ENCODE data around the gene FARP1. TPM values are rescaled to one million over a fixed set of nuclear protein-coding genes. Genes with fewer than 3 reads are reported as not detected.

FARP1 gene
- total and polyA plus RNA-seq, 2 of the 13 experiments (the other 11 are each of a cell fraction or from before 2014, with no cell fraction given): 70.6 to 126 TPM

DNA sequence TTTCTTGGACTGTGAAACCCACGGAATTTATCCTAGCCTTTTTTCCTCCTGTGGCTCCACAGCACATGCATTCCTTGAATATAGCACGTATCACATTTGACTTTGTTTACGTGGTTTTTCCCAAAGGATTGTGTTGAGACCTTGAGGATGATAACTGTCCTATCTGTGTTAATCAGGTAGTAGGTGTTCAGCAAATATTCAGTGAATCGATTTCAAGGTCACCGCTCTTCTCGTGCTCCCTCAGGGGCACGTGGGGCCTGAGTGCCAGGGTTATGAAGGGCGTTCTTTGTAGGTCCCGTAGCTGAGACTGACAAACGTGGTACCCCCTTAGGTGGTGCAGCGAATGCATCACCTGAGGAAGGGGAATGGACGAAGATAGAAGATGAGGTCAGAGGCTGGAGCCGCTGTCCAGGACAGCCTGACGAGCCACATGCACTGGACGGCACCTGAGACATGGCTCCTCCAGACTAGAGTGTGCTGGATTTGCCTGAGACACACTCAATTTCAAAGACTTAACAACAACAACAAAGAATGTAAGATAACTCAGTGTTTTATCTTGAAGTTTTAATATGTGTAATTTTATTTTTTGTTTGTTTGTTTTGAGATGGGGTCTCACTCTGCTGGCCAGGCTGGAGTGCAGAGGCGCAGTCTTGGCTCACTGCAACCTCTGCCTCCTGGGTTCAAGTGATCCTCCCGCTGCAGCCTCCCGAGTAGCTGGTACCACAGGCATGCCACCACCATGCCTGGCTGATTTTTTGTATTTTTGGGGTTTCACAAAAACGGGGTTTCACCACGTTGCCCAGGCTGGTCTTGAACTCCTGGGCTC lies 165.4 kb downstream of the FARP1 start (continued):
- TF ChIP-seq, protein P1, sequence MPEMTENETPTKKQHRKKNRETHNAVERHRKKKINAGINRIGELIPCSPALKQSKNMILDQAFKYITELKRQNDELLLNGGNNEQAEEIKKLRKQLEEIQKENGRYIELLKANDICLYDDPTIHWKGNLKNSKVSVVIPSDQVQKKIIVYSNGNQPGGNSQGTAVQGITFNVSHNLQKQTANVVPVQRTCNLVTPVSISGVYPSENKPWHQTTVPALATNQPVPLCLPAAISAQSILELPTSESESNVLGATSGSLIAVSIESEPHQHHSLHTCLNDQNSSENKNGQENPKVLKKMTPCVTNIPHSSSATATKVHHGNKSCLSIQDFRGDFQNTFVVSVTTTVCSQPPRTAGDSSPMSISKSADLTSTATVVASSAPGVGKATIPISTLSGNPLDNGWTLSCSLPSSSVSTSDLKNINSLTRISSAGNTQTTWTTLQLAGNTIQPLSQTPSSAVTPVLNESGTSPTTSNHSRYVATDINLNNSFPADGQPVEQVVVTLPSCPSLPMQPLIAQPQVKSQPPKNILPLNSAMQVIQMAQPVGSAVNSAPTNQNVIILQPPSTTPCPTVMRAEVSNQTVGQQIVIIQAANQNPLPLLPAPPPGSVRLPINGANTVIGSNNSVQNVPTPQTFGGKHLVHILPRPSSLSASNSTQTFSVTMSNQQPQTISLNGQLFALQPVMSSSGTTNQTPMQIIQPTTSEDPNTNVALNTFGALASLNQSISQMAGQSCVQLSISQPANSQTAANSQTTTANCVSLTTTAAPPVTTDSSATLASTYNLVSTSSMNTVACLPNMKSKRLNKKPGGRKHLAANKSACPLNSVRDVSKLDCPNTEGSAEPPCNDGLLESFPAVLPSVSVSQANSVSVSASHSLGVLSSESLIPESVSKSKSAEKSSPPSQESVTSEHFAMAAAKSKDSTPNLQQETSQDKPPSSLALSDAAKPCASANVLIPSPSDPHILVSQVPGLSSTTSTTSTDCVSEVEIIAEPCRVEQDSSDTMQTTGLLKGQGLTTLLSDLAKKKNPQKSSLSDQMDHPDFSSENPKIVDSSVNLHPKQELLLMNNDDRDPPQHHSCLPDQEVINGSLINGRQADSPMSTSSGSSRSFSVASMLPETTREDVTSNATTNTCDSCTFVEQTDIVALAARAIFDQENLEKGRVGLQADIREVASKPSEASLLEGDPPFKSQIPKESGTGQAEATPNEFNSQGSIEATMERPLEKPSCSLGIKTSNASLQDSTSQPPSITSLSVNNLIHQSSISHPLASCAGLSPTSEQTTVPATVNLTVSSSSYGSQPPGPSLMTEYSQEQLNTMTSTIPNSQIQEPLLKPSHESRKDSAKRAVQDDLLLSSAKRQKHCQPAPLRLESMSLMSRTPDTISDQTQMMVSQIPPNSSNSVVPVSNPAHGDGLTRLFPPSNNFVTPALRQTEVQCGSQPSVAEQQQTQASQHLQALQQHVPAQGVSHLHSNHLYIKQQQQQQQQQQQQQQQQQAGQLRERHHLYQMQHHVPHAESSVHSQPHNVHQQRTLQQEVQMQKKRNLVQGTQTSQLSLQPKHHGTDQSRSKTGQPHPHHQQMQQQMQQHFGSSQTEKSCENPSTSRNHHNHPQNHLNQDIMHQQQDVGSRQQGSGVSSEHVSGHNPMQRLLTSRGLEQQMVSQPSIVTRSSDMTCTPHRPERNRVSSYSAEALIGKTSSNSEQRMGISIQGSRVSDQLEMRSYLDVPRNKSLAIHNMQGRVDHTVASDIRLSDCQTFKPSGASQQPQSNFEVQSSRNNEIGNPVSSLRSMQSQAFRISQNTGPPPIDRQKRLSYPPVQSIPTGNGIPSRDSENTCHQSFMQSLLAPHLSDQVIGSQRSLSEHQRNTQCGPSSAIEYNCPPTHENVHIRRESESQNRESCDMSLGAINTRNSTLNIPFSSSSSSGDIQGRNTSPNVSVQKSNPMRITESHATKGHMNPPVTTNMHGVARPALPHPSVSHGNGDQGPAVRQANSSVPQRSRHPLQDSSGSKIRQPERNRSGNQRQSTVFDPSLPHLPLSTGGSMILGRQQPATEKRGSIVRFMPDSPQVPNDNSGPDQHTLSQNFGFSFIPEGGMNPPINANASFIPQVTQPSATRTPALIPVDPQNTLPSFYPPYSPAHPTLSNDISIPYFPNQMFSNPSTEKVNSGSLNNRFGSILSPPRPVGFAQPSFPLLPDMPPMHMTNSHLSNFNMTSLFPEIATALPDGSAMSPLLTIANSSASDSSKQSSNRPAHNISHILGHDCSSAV (CRISPR knock-in tag; IDR thresholded peaks at IDR 0.05; ENCODE audit: borderline replicate concordance): no peak
- TF ChIP-seq NFIC (IDR thresholded peaks at IDR 0.05; ENCODE audit: low read length) (no peak; the same call in none of the 2 replicates), GATAD1 (CRISPR knock-in tag; IDR thresholded peaks at IDR 0.05) (no peak), KLF11 (CRISPR knock-in tag; IDR thresholded peaks at IDR 0.05) (no peak), FOXC1 (CRISPR knock-in tag; IDR thresholded peaks at IDR 0.05; ENCODE audit: borderline replicate concordance) (no peak; the same call in 1 of the 2 replicates), SRSF4 (IDR thresholded peaks at IDR 0.05; ENCODE audit: low read depth, low read length, poor library complexity, severe bottlenecking) (no peak), ZNF484 (CRISPR knock-in tag; IDR thresholded peaks at IDR 0.05; ENCODE audit: borderline replicate concordance, low read depth) (no peak), ZNF251 (CRISPR knock-in tag; IDR thresholded peaks at IDR 0.05) (no peak), NKX3-1 (CRISPR knock-in tag; IDR thresholded peaks at IDR 0.05) (peak; percentile 45; the same call in 1 of the 2 replicates), FOXM1 (CRISPR knock-in tag; IDR thresholded peaks at IDR 0.05) (no peak)
- TF ChIP-seq, protein P2, sequence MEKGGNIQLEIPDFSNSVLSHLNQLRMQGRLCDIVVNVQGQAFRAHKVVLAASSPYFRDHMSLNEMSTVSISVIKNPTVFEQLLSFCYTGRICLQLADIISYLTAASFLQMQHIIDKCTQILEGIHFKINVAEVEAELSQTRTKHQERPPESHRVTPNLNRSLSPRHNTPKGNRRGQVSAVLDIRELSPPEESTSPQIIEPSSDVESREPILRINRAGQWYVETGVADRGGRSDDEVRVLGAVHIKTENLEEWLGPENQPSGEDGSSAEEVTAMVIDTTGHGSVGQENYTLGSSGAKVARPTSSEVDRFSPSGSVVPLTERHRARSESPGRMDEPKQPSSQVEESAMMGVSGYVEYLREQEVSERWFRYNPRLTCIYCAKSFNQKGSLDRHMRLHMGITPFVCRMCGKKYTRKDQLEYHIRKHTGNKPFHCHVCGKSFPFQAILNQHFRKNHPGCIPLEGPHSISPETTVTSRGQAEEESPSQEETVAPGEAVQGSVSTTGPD (CRISPR knock-in tag; IDR thresholded peaks at IDR 0.05): no peak
- TF ChIP-seq, protein P3, sequence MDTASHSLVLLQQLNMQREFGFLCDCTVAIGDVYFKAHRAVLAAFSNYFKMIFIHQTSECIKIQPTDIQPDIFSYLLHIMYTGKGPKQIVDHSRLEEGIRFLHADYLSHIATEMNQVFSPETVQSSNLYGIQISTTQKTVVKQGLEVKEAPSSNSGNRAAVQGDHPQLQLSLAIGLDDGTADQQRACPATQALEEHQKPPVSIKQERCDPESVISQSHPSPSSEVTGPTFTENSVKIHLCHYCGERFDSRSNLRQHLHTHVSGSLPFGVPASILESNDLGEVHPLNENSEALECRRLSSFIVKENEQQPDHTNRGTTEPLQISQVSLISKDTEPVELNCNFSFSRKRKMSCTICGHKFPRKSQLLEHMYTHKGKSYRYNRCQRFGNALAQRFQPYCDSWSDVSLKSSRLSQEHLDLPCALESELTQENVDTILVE (CRISPR knock-in tag; IDR thresholded peaks at IDR 0.05): no peak
- TF ChIP-seq, protein P4, sequence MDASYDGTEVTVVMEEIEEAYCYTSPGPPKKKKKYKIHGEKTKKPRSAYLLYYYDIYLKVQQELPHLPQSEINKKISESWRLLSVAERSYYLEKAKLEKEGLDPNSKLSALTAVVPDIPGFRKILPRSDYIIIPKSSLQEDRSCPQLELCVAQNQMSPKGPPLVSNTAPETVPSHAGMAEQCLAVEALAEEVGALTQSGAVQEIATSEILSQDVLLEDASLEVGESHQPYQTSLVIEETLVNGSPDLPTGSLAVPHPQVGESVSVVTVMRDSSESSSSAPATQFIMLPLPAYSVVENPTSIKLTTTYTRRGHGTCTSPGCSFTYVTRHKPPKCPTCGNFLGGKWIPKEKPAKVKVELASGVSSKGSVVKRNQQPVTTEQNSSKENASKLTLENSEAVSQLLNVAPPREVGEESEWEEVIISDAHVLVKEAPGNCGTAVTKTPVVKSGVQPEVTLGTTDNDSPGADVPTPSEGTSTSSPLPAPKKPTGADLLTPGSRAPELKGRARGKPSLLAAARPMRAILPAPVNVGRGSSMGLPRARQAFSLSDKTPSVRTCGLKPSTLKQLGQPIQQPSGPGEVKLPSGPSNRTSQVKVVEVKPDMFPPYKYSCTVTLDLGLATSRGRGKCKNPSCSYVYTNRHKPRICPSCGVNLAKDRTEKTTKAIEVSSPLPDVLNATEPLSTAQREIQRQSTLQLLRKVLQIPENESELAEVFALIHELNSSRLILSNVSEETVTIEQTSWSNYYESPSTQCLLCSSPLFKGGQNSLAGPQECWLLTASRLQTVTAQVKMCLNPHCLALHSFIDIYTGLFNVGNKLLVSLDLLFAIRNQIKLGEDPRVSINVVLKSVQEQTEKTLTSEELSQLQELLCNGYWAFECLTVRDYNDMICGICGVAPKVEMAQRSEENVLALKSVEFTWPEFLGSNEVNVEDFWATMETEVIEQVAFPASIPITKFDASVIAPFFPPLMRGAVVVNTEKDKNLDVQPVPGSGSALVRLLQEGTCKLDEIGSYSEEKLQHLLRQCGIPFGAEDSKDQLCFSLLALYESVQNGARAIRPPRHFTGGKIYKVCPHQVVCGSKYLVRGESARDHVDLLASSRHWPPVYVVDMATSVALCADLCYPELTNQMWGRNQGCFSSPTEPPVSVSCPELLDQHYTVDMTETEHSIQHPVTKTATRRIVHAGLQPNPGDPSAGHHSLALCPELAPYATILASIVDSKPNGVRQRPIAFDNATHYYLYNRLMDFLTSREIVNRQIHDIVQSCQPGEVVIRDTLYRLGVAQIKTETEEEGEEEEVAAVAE (CRISPR knock-in tag; IDR thresholded peaks at IDR 0.05; ENCODE audit: borderline replicate concordance): no peak

All from HepG2 (cell line).